ENCODE data around the gene ATP5F1C. TPM values are rescaled to one million over a fixed set of nuclear protein-coding genes. Genes with fewer than 3 reads are reported as not detected.
"Not testable (repeated sequence)": the region's sequence is repeated elsewhere in the genome, so short reads cannot be mapped to it uniquely, and the experiment has no call there.

Gene ATP5F1C
- total and polyA plus RNA-seq, 2 donors from 2014 or later: 269 to 695 TPM

DNA sequence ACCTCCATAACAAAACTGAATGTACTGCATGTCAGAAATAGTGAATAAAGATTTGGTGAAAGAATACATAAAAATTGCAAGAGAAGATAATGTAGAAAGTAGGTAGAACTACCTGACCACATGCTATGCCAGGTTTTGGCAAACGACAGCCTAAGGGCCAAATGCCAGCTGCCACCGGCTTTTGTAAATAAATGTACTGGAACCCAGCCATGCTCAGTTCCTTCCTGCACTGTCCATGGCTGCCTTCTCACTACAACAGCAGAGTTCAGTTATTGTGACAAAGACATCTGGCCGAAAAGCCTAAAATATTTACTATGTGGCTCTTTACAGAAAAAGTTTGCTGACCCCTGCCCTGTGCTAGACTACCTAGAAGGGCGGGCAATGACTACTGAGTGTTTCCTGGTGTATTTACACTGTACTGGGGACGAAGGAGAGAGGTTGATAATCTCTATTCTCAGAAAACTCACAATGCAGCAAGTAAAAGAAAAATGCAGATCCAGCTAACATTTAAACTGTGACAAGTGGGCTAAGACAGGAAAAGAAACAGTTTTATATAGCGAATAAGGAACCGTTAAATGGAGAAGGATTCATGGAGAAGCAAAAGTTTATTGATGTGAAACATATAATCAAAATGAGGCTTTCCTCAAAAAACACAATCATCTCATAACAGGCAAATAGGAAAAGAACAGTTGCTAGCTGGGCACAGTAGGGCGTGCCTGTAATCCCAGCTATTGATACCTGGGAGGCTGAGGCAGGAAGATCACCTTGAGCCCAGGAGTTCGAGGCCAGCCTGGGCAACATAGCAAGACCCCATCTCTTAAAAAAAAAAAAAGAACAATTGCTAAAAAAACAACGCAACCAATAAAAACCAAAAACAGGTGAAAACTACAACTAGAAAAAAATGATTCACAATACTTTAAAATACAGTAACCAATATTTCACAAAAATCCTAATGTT lies 13.9 kb upstream of the ATP5F1C start:
- no peaks in the 10 kb centered on the region for H3K27me3 ChIP-seq (ENCODE audit: control insufficient read depth, insufficient read depth, low read length)
- peaks cover 2 to 20% (median 10%) of the 10 kb centered on the region in 3 donors for H3K36me3 ChIP-seq (ENCODE audit: control insufficient read depth in 2 of 3, insufficient read depth in 3 of 3, low read length in 3 of 3)
- intact Hi-C loops (cut with DNase I): no loop called here
- H3K9me3 ChIP-seq (ENCODE audit: control insufficient read depth in 2 of 3, insufficient read depth in 1 of 3, low read length in 3 of 3): no peaks in the 10 kb centered on the region
- peaks cover 0 to 3% (median 3%) of the 10 kb centered on the region in 3 donors for H3K4me1 ChIP-seq (ENCODE audit: control insufficient read depth in 2 of 3, insufficient read depth in 2 of 3, low read depth in 1 of 3, low read length in 3 of 3)
- H3K27ac ChIP-seq (ENCODE audit: low read depth in 2 of 2, low read length in 2 of 2): no peak overlapping the region
- H3K4me3 ChIP-seq (ENCODE audit: low read length in 3 of 3): no peak overlapping the region
- TF ChIP-seq, protein P1, sequence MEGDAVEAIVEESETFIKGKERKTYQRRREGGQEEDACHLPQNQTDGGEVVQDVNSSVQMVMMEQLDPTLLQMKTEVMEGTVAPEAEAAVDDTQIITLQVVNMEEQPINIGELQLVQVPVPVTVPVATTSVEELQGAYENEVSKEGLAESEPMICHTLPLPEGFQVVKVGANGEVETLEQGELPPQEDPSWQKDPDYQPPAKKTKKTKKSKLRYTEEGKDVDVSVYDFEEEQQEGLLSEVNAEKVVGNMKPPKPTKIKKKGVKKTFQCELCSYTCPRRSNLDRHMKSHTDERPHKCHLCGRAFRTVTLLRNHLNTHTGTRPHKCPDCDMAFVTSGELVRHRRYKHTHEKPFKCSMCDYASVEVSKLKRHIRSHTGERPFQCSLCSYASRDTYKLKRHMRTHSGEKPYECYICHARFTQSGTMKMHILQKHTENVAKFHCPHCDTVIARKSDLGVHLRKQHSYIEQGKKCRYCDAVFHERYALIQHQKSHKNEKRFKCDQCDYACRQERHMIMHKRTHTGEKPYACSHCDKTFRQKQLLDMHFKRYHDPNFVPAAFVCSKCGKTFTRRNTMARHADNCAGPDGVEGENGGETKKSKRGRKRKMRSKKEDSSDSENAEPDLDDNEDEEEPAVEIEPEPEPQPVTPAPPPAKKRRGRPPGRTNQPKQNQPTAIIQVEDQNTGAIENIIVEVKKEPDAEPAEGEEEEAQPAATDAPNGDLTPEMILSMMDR (IDR thresholded peaks at IDR 0.05; ENCODE audit: borderline replicate concordance, extremely low read depth, insufficient read depth): no peak
- no peak for FAIRE-seq
- H3K9ac ChIP-seq (ENCODE audit: low read length in 3 of 3): no peak overlapping the region
- DNase-seq: no peak

DNA sequence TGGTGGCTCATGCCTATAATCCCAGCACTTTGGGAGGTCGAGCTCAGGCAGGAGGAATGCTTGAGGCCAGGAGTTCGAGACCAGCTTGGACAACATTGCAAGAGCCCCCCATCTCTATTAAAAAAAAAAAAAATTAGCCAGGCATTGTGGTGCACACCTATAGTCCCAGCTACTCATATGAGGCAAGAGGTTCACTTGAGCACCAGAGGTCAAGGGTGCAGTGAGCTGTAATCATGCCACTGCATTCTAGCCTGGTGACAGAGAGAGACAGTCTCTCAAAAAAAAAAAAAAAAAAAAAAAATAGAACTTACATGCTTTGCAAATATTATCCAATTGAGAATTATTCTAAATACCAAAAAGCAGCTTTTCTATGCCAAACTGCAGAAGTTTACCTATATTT lies 11.2 kb upstream of the ATP5F1C start:
- no peaks in the 10 kb centered on the region for H3K9me3 ChIP-seq (ENCODE audit: control insufficient read depth in 2 of 3, insufficient read depth in 1 of 3, low read length in 3 of 3)
- no peak overlapping the region for H3K4me3 ChIP-seq (ENCODE audit: low read length in 3 of 3)
- peaks cover 0 to 21% (median 18%) of the 10 kb centered on the region in 3 donors for H3K36me3 ChIP-seq (ENCODE audit: control insufficient read depth in 2 of 3, insufficient read depth in 3 of 3, low read length in 3 of 3)
- DNase-seq (no peak), FAIRE-seq (no peak)
- no peaks in the 10 kb centered on the region for H3K27me3 ChIP-seq (ENCODE audit: control insufficient read depth, insufficient read depth, low read length)
- no peak overlapping the region for H3K9ac ChIP-seq (ENCODE audit: low read length in 3 of 3)
- peaks cover 0 to 3% (median 3%) of the 10 kb centered on the region in 3 donors for H3K4me1 ChIP-seq (ENCODE audit: control insufficient read depth in 2 of 3, insufficient read depth in 2 of 3, low read depth in 1 of 3, low read length in 3 of 3)
- TF ChIP-seq, protein P1 (IDR thresholded peaks at IDR 0.05; ENCODE audit: borderline replicate concordance, extremely low read depth, insufficient read depth): no peak
- H3K27ac ChIP-seq (ENCODE audit: low read depth in 2 of 2, low read length in 2 of 2): no peak overlapping the region
- intact Hi-C loops (cut with DNase I): no loop called here

DNA sequence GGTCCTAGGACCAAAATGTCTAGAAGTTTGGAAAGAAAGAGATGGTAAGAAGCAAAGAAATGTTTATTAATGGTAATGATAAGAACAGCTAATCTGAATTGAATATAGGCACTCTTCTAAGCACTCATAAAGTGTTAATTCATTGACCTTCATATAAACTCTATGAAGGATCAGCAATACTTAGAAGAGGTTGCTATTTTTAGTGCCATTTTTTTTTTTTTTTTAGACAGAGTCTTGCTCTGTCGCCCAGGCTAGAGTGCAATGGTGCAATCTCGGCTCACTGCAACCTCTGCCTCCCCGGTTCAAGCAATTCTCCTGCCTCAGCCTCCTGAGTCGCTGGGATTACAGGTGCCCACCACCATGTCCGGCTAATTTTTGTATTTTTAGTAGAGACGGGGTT lies 5.8 kb upstream of the ATP5F1C start:
- DNase-seq; FAIRE-seq; H3K9ac ChIP-seq (ENCODE audit: low read length in 3 of 3); H3K4me1 ChIP-seq (ENCODE audit: control insufficient read depth in 2 of 3, insufficient read depth in 2 of 3, low read depth in 1 of 3, low read length in 3 of 3); H3K27ac ChIP-seq (ENCODE audit: low read depth in 2 of 2, low read length in 2 of 2); H3K9me3 ChIP-seq (ENCODE audit: control insufficient read depth in 2 of 3, insufficient read depth in 1 of 3, low read length in 3 of 3); H3K27me3 ChIP-seq (ENCODE audit: control insufficient read depth, insufficient read depth, low read length); H3K4me3 ChIP-seq (ENCODE audit: low read length in 3 of 3); intact Hi-C loops (cut with DNase I): not testable (repeated sequence)
- peaks cover 0 to 18% (median 11%) of the 10 kb centered on the region in 3 donors for H3K36me3 ChIP-seq (ENCODE audit: control insufficient read depth in 2 of 3, insufficient read depth in 3 of 3, low read length in 3 of 3)

DNA sequence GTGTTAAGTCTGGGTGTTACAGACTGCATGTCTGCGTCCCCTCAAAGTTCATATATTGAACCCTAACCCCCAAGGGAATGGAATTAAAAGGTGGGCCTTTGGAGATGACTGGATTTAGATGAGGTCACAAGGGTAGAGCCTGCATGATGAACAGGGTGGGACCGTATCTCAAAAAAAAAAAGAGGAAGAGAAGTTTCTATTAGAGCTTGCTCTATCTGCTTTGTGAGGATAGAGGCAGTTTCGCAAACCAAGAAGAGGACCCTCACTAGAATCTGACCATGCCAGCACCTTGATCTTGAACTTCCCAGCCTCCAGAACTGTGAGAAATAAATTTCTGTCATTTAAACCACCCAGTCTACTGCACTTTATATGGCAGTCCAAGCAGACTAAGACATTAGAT lies 1.5 kb upstream of the ATP5F1C start:
- intact Hi-C loops (cut with DNase I): no loop called here
- H3K4me1 ChIP-seq (ENCODE audit: control insufficient read depth in 2 of 3, insufficient read depth in 2 of 3, low read depth in 1 of 3, low read length in 3 of 3): peaks cover 0 to 15% (median 5%) of the 10 kb centered on the region in 3 donors
- H3K4me3 ChIP-seq (ENCODE audit: low read length in 3 of 3): peak overlapping the region in 2 of 3 donors; percentile 95 to 98
- no peaks in the 10 kb centered on the region for H3K27me3 ChIP-seq (ENCODE audit: control insufficient read depth, insufficient read depth, low read length)
- DNase-seq (no peak), FAIRE-seq (no peak)
- peak overlapping the region in 1 of 3 donors; percentile 44 for H3K9ac ChIP-seq (ENCODE audit: low read length in 3 of 3)
- TF ChIP-seq, protein P1 (IDR thresholded peaks at IDR 0.05; ENCODE audit: borderline replicate concordance, extremely low read depth, insufficient read depth): no peak
- H3K27ac ChIP-seq (ENCODE audit: low read depth in 2 of 2, low read length in 2 of 2): no peak overlapping the region
- H3K36me3 ChIP-seq (ENCODE audit: control insufficient read depth in 2 of 3, insufficient read depth in 3 of 3, low read length in 3 of 3): no peaks in the 10 kb centered on the region
- H3K9me3 ChIP-seq (ENCODE audit: control insufficient read depth in 2 of 3, insufficient read depth in 1 of 3, low read length in 3 of 3): no peaks in the 10 kb centered on the region
